NCI-H748 (cell line): ENCODE results near the gene KRT37.

Source experiments
- DNase-seq: peaks from one replicate; lab custom pipeline; 2025; ENCODE audit not compliant: unreplicated experiment; lab: John Stamatoyannopoulos, UW

The KRT37 gene

GRCh38 chr17:41424111-41424635, at the start of gene KRT37:
Gene KRT37, minus strand, starts transcription at chr17:41424585. Its CDS starts 62 bp downstream, at chr17:41424523.
- DNase-seq, result no peak

- DNase-seq, result no peak
Observed at GRCh38 chr17:41468346-41468745, 44.0 kb upstream of the KRT37 start.

GRCh38 chr17:41467561-41467960, 43.2 kb upstream of the KRT37 start:
- DNase-seq, result no peak

DNA sequence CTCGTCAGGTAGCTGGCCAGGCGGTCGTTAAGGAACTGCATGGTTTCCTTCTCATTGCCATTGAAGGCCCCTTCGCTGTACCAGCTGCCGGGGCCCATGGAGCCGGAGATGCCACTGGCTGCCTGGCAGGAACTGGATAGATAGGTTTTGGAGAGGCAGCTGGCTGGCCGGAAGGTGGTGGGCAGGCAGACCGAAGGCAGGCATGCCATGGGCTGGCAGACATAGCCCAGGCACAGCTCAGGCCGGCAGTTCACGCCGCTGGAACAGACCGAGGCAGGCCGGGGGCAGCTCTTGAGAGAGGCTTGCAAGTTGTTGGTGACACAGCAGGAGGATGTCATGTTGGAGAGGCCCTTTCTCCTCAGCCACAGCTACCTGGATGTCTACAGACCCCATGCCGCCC, 42.6 kb upstream of the KRT37 start, which contains the start of gene KRT32:
Gene KRT32 (minus strand): TSS at position 399 of the 400 bp plus-strand sequence. CDS start 61 bp downstream, at position 338.
- DNase-seq, result no peak

DNA sequence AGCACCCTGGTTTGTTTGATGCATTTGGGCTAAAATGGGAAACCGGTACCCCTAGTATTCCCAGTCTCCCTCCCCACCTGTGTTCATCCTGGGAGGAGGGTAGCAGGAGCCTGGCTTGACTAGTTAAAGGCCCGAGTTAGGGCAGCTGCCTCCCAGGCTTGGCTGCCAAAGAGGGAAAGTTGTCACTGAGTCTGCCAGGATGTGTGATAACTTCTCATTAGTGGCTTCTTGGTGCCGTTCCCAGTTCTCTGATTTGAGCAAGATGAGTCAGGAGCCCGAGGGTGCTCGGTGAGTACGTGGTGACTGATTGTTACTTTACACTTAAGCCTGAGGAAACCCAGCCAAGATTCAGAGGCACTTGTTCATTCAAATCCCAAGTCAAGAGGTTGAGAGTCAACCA, 40.3 kb upstream of the KRT37 start:
- DNase-seq, result no peak

DNA sequence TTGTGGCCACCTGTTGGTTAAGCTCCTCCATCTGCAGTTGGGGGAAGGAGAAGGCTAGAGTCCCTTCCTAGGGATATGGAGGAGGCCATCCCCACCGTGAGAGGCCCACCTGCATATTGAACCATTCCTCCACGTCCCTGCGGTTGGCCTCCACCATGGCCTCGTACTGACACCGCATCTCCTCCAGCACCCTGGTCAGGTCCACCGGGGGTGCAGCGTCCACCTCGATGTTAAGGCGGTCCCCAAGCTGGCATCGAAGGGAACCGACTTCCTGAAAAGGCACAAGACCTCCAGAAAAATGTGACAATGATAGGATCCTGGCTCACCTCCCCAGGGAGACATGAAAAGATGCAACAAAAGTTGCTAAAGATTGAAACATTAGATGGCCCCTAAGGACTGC, 39.8 kb upstream of the KRT37 start:
- DNase-seq, result no peak

GRCh38 chr17:41463746-41464145, 39.4 kb upstream of the KRT37 start:
- no peak for DNase-seq

DNA sequence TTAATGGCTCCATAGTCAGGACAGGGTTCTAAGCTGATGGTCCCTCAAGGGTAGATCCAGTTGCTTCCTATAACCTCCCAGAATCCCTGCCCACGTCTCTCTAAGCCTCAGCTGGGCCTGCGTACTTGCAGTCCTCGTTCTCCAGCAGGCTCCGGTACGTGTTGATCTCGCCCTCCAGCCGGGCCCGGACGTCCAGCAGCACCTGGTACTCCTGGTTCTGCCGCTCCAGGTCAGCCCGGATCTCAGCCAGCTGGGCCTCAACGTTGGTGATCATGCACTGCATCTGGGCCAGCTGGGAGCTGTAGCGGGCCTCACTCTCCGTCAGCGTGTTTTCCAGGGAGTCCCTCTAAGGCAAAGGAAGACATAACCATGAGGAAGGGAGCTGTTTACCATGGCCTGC, 38.3 kb upstream of the KRT37 start:
- DNase-seq, result no peak

- no peak for DNase-seq
Observed at GRCh38 chr17:41457676-41458075, 33.3 kb upstream of the KRT37 start.

GRCh38 chr17:41456204-41456603, 31.8 kb upstream of the KRT37 start:
- no peak for DNase-seq

DNA sequence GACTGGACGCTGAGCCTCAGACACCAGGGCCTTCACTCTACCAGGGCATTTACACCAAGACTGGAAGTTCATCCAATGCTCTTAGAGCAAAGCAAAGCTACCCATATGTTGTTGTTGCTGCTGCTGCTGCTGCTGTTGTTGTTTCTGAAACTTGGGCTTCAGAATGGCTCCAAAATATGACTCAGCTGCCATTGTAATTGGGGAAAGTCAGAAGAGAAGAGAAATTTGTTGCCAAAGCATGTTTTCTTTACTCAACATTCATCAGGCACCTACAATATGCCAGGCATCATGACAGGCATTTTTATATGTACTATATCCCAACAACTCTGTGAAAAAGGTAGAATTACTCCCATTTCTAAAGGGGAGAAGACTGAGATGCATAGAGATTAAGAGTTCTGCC, 30.9 kb upstream of the KRT37 start:
- DNase-seq, result no peak

- no peak for DNase-seq
Observed at GRCh38 chr17:41453066-41453465, 28.7 kb upstream of the KRT37 start.

DNA sequence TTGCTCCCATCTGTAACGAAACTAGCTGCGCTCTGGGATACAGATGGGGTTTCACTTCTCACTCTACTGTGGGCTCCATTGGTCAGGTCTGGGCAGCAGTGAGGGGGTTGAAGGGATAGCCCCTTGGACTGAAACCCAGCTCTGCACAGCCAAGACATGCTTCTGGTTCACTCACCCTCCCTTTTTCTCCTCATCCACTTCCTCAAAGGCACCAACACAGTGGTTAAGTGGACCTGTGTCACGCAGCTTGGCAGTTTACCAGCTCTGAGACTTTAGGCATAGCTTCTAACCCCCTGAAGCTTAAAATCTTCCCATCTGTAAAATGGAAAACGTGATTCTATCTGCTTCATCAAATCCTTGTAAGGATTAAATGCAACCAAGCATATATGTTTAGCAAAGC, 27.9 kb upstream of the KRT37 start:
- no peak for DNase-seq

DNA sequence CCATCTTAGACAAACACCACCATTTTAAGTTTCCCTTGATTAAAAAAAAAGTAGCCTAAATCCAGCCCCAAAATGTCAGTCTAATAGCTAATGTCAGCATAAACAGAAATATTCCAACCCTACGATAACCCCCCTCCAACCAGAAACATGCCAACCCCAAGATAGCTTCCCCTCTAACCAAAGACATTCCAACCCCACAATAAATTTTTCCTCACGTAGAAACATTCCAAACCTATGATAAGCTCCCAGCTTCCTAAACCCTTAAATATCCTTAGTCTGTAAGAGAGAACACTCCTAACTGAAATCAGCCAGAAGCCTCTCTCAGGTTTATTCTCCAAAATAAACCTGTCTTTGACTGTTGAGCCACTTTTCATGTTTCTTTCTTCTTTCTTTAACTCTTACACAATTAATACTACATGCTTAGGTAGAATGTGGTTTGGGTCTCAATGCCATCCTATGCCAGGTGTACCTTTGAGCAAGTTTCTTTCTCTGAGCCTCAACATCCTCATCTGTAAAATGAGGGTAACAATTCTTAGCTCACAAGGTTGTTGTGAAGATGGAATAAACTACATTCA, 26.9 kb upstream of the KRT37 start:
- DNase-seq, result no peak

DNA sequence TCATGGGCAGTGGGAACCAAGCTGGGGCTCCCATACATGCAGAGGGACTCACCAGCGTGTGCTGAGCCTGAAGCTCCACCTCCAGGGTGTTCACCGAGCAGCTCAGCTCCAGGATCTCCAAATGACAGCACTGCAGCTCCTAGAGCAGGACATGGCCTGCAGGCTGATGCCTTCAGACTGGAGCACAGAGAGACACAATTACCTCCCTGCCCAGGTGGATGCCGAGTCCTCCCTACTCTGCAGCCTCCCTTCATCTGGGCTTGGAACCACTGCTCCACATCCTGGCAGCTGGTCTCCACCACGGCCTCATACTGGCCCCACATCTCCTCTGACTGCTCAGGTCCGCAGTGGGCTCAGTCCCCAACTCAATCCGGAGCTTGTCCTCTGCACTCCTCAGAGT, 24.6 kb upstream of the KRT37 start:
- no peak for DNase-seq

GRCh38 chr17:41448506-41448905, 24.1 kb upstream of the KRT37 start:
- no peak for DNase-seq

DNA sequence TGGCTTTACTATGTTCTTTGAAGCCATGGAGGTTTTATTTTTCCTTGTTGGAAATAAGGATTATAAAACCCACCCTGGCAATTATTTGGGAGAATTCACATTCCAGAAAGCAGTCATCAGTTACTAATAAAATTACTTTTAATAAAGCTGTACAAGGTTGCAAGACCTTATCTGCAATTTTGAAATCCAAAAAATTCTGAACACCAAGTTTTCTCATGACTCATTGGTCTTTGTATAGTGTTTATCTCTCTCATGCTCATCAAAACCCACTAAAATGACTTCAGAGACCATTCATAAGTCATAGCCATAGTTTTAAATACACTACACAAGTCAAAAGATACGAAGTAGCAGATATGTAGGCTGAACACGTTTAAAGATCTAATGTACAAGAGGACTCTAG, 22.4 kb upstream of the KRT37 start:
- no peak for DNase-seq

- DNase-seq, result no peak
Observed at GRCh38 chr17:41444640-41445039, 20.3 kb upstream of the KRT37 start.

DNA sequence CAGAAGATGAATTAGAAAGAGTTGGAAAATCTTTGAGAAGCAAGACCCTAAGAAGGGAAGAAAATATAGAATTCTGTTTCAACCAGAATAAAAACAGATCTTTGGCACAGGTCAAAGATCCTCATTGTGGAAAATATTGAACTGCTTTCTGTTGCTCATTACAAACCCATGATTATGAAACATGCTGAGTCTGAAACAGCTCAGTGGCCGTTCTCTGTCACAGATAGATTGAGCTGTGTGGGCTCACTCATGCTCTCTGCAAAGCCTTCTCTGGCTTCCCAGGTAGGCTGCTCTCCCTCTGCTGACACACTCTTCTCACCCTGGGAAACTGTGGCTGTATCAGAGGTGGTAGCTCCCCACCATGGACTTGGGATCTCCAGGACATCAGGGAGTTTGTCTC, 19.8 kb upstream of the KRT37 start:
- no peak for DNase-seq

DNA sequence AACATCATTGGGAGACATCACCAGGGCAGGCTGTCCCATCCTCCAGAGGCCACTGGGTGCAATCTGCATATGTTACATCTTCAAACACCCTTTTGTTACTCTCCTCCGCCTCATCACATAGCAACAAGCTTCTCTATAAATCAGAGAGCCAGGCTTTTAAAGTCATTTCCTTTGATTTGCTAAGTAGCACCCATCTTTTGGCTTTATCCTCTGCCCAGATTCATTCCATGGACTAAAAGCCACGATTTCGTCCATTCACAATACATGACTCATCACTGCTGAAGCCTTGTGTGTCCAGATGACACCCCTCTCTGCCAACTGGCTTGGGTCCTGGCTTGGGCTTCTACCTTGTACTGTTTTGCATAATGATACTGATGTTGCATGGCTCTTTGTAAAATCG, 18.4 kb upstream of the KRT37 start:
- DNase-seq, result no peak

DNA sequence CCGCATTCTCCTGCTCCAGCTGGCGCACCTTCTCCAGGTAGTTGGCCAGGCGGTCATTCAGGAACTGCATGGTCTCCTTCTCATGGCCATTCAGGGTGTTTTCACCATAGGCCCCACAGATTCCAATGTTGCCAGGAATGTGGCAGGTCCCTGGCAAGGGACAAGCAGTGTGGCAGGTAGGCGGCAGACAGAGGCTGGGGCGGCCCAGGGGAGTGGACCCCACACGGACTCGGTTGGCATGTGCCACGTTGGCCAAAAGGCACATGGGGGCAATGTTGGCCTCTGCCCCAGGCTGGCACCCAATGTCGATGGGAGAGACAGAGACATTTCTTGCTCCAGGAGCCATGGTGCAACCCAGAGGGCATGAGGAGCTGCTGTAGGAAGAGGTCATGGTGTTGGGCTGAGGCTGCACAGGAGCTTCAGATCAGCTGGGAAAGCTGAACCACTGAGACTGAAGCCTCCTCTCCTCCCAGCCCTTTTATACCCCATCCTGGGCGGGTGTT, 16.2 kb upstream of the KRT37 start, which contains the start of gene KRT38:
Gene KRT38 (minus strand): TSS at position 453 of the 503 bp plus-strand sequence. CDS start 62 bp downstream, at position 391.
- DNase-seq, result no peak

GRCh38 chr17:41439375-41439774, 15.0 kb upstream of the KRT37 start:
- no peak for DNase-seq

DNA sequence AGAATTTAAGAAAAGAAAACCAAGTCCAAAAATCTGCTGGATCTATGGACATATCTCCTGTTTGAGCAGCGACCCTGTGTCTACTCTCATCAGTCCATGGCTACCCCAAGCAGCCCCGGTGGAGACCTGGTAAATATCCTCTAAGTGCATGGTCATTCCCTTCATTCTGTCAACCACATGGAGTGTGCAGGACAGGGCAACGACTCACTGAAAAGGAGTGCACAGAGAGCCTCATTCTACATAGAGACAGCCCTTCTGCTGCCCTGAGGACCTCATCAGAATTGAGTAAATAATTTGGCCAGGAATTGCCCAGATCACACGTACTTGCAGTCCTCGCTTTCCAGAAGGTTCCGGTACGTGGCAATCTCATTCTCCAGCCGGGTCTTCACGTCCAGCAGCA, 13.4 kb upstream of the KRT37 start:
- no peak for DNase-seq
